Effector memory CD4-positive, alpha-beta T cell (primary cell): Measurements from ENCODE around the gene SETBP1.

ENCODE experiments used
- DNase-seq, 3 donors: peaks; one replicate each; pipeline ENCODE4 v3.0.0-alpha.2; 2020
- H3K27ac ChIP-seq: 2 replicates; pipeline ENCODE4 v1.7.0; 2013; ENCODE audit warnings: mild to moderate bottlenecking, low read length, moderate library complexity; ENCODE audit not compliant: insufficient read depth, poor library complexity, severe bottlenecking
- H3K27me3 ChIP-seq: replicated peaks from 2 replicates; pipeline ENCODE4 v1.7.0; 2013; ENCODE audit warnings: mild to moderate bottlenecking, low read length; ENCODE audit not compliant: insufficient read depth, control insufficient read depth, poor library complexity, severe bottlenecking
- H3K36me3 ChIP-seq: 2 replicates; pipeline ENCODE4 v1.7.0; 2013; ENCODE audit warnings: mild to moderate bottlenecking, low read length, moderate library complexity; ENCODE audit not compliant: control insufficient read depth, insufficient read depth
- H3K4me1 ChIP-seq: 2 replicates; pipeline ENCODE4 v1.7.0; 2013; ENCODE audit warnings: low read length, mild to moderate bottlenecking; ENCODE audit not compliant: control insufficient read depth, insufficient read depth, poor library complexity, severe bottlenecking
- H3K4me3 ChIP-seq: 2 replicates; pipeline ENCODE4 v1.7.0; 2013; ENCODE audit warnings: low read length, low read depth, mild to moderate bottlenecking; ENCODE audit not compliant: insufficient read depth, poor library complexity, severe bottlenecking
- H3K9me3 ChIP-seq: 2 replicates; pipeline ENCODE4 v1.7.0; 2013; ENCODE audit warnings: mild to moderate bottlenecking, low read length, moderate library complexity; ENCODE audit not compliant: control insufficient read depth

Gene SETBP1

DNA sequence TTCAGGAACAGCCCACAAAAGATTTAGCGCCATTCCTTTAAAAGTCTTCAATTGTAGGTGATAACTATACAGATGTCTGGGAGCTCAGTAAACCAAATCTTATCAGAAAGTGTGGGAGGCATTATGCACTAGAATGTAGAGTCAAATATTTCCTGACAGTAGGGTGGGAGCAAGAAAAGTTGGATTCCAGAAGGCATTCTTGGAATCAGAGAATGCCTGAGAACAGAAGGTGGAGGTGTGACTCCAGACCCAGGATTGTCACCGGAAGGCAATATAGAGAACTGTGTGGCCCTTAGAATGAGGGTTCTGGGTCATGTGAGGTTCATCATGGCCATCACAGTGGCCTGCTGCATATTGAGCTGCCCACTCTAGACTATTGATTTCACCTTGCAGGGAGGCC is 90.0 kb downstream of the SETBP1 start:
- no peak overlapping the region for H3K27ac ChIP-seq
- H3K4me3 ChIP-seq = no peak overlapping the region
- no peaks in the 10 kb centered on the region for H3K36me3 ChIP-seq
- no peaks in the 10 kb centered on the region for H3K9me3 ChIP-seq
- H3K4me1 ChIP-seq = no peaks in the 10 kb centered on the region
- H3K27me3 ChIP-seq = no peaks in the 10 kb centered on the region
- no peak for DNase-seq

DNA sequence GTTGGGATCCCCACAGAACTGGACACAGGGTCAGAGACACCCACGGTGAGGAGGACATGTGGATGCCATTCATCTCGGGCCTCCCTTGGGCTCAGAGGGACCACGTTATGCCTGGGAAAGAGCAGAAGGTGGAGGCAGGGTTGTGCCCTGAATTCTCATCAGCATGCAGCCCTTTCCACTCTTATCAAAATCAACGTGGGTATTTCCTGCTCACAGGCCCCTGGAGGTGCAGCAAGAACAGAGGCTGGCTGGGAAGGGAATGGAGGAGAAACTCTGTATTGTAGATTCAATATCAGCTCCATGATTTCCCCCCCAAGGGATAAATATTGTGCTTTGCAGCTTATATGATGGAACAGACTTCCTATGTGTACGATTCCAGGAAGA is 90.9 kb downstream of the SETBP1 start:
- DNase-seq = no peak
- H3K27ac ChIP-seq = no peak overlapping the region
- H3K27me3 ChIP-seq = no peaks in the 10 kb centered on the region
- H3K4me3 ChIP-seq = no peak overlapping the region
- no peaks in the 10 kb centered on the region for H3K4me1 ChIP-seq
- no peaks in the 10 kb centered on the region for H3K36me3 ChIP-seq
- H3K9me3 ChIP-seq = no peaks in the 10 kb centered on the region

DNA sequence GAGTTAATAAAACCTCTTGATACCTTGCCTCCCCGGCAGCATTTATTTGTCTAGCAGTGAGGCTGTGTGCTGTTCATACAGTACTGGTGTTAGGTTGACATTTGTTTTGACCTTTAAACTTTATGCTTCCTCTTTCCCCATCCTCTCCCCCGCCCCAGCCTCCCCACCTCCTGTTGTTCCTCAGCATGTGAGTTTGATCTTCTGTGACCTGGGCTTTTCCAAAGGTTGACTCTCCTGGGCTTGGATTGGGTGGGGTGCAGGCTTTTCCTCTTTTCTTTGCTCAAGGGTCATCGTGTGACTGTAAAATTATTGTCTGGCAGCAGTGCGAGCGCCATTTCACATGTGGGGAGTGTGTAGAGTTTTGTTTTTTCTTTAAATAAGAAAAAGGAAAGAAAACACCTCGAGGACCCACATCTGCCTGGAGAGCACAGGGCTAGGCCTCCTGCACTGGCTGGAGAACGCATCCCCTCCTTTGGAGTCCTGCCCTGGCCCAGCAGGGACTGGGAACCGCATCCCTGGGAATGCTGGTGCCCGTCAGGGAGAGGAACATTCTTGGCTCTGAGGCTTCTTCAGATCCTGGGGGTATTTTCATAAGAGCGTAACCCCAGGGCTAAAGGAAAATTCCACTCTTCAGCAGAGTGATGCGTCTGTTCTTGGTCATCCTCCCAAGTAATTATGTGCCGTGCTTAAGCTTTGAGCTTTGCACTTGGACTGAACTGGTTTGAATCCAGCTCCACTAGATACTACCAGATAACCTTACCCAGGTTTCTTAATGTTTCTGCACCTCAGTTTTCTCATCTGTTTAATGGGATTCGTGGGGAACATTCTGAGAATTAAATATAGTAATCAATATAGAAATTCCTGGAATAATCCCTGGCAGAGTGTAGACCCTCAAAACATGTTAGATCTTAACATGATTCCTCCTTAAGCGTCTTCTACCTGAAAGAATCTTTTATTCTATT is 91.5 kb downstream of the SETBP1 start:
- DNase-seq = no peak
- H3K4me3 ChIP-seq = no peak overlapping the region

DNA sequence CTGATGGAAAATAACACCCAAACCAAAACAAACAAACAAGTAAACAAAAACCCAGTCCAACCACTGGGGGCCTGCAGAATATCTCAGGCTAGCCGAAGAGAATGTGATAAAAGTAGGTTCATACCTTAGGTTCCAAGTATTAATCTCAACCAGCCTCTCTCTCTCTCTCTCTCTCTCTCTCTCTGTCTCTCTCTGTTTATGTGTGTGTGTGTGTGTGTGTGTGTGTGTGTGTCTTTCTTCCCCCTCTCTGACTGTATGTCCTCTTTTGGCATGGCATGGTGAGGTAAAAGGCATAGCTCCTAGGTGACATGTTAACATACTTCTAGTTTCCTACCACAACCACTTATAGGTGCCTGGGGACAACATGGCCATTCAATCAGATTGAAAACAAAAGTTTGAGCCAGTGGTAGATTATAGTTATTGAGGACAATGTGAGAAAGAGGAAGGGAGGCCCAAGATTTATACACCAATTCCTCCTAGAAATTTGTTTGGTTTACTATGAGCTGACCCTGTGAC is 93.0 kb downstream of the SETBP1 start:
- H3K27ac ChIP-seq = no peak overlapping the region
- H3K4me3 ChIP-seq = no peak overlapping the region
- H3K4me1 ChIP-seq = no peaks in the 10 kb centered on the region
- H3K9me3 ChIP-seq = no peaks in the 10 kb centered on the region
- DNase-seq = no peak
- H3K36me3 ChIP-seq = no peaks in the 10 kb centered on the region
- H3K27me3 ChIP-seq = no peaks in the 10 kb centered on the region

More for the DNA sequence above, 91.5 kb downstream of the SETBP1 start:
- H3K9me3 ChIP-seq = no peaks in the 10 kb centered on the region
- H3K4me1 ChIP-seq = no peaks in the 10 kb centered on the region
- no peak overlapping the region for H3K27ac ChIP-seq
- no peaks in the 10 kb centered on the region for H3K36me3 ChIP-seq
- H3K27me3 ChIP-seq = no peaks in the 10 kb centered on the region

DNA sequence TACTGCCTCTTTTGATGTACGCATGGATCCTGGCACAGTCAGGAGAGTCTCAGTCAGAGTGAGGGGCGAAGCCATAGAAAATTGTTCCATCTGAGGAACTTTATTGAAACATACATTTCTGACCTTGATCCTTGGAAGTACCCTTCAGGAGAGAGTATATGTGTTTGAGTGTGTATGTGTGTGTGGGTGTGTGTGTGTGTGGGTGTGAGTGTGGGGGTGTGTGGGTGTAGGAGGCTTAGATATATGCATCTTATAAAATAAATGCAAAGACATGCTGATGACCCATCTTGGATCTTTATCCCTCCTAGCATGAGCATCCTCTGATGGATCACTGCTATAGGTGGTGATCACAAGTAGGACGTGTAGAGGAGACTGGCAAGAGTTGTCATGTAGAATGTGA is 93.5 kb downstream of the SETBP1 start:
- no peak overlapping the region for H3K4me3 ChIP-seq
- no peaks in the 10 kb centered on the region for H3K27me3 ChIP-seq
- H3K27ac ChIP-seq = no peak overlapping the region
- no peaks in the 10 kb centered on the region for H3K9me3 ChIP-seq
- no peak for DNase-seq
- no peaks in the 10 kb centered on the region for H3K4me1 ChIP-seq
- no peaks in the 10 kb centered on the region for H3K36me3 ChIP-seq

DNA sequence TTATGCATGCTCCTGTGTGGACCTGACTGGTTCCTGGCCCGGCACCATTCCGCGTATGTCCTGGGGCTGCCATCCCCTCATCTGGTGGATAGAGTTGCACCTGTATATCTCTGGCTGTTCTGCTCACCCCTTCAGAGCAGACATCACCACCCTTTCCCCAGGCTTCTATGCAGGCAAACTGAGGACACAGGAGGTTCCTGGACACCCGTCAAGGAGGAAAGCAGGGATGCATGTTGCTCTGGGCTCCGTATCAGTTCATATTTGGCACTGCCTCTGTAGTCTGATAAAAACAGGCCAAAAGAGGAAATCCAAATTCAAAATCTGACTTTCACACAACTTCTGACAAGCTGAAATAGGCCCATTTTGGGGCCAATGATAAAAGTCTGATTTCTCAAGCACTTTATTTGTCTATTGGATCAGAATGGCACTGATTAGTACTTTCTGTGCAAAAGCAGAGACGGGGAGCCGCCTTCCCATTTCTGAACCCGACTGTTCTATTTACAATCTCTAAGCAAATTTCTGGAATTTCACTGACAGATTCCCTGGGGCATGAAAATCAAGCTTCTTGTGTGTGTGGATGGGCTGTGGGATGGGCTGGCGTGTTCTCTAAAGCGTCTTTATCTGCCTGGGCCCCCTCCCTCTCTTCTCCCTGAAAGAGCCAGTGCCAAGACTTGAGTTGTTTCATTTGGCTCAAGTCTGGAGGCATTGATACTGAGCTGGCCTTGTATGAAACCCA is 96.9 kb downstream of the SETBP1 start:
- no peaks in the 10 kb centered on the region for H3K27me3 ChIP-seq
- H3K36me3 ChIP-seq = no peaks in the 10 kb centered on the region
- no peaks in the 10 kb centered on the region for H3K9me3 ChIP-seq
- H3K4me3 ChIP-seq = no peak overlapping the region
- DNase-seq = no peak
- no peak overlapping the region for H3K27ac ChIP-seq
- H3K4me1 ChIP-seq = no peaks in the 10 kb centered on the region

DNA sequence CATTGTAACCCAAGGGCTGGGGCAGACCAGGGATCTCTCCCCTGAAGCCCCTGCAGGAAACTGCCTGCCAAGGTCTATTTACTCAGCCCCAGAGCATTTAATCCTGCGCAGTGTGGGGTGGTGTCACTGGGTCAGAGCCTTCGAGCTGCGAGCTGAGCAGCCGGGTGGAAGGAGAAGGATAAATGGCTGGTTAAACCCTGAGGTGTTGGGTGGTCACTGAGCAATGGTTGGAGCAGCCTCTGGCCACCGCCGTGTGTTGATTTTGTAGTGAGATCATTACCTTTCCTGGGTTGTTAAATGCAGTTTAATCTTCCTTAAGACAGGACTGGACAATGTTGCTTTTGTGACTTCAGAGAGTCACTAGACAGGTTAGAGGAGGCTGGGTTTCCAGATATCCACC is 98.1 kb downstream of the SETBP1 start:
- no peaks in the 10 kb centered on the region for H3K4me1 ChIP-seq
- DNase-seq = no peak

DNA sequence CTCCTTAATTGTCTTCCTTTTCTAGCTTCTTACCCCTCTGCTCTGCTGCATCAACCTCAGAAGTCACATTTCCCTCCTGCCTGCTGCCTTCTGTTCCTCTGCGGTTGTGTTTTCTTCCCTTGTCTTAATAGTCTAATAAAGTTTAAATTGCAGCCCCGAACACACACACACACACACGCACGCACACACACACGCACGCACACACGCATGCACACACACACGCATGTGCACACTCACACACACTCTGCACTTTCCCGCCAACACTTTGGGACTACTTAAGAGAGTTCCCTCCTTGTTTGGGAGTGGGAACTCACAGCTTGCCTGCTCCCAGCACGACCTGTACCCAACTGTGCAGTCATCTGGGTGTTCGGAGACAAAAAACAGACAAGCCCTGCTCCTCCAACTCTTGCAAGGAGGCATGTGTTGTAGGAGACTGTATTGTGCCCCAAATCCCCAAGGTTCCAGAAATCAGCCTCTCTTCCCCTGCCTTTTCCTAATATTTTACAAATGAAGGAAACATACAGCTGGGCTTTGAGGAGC is 99.1 kb downstream of the SETBP1 start:
- DNase-seq = no peak
- Histone ChIP-seq H3K27me3 (no peaks in the 10 kb centered on the region), H3K27ac (no peak overlapping the region), H3K9me3 (no peaks in the 10 kb centered on the region), H3K36me3 (no peaks in the 10 kb centered on the region), H3K4me1 (no peaks in the 10 kb centered on the region), H3K4me3 (no peak overlapping the region)

More for the DNA sequence above, 98.1 kb downstream of the SETBP1 start:
- Histone ChIP-seq H3K27me3 (no peaks in the 10 kb centered on the region), H3K36me3 (no peaks in the 10 kb centered on the region), H3K27ac (no peak overlapping the region), H3K9me3 (no peaks in the 10 kb centered on the region), H3K4me3 (no peak overlapping the region)

DNA sequence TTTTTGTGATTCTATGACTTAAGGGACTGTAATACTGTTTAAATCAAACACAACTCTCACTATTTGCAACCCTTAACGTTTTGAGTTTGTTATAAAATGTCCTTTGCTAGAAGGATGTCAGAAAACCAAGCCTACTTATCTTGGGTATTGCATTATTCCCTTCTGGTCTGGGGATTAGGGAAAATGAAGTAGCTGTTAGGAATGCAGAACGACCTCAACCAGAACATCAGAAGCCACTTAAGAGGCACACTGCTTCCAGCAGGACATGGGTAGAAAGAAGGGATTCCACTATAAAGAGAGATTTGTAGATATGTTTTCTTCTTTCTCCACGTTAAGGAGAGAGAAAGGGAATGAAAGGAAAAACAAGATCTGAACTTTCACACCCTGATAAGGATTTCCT is 101.2 kb downstream of the SETBP1 start:
- Histone ChIP-seq H3K4me1 (no peaks in the 10 kb centered on the region), H3K27me3 (no peaks in the 10 kb centered on the region), H3K27ac (no peak overlapping the region), H3K4me3 (no peak overlapping the region), H3K36me3 (no peaks in the 10 kb centered on the region), H3K9me3 (no peaks in the 10 kb centered on the region)
- DNase-seq = no peak

DNA sequence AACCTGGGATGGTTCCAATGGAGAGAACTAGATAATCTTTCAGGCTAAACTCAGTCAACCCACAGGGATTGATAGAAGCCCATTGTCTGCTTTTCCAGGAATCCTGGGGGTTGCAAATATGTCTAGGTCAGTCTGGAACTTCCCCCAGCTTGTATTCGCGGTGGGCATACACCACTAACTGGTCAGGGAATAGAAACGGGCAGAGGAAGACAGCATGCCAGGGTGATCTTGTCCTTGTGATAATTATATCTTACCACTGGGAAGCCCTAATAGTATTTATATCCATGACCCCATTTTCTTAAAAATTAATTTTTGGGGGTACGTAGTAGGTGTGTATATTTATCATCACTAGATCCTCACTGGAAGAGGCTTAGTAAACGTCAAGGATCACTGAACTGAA is 101.9 kb downstream of the SETBP1 start:
- Histone ChIP-seq H3K9me3 (no peaks in the 10 kb centered on the region), H3K36me3 (no peaks in the 10 kb centered on the region), H3K4me3 (no peak overlapping the region), H3K27me3 (no peaks in the 10 kb centered on the region), H3K4me1 (no peaks in the 10 kb centered on the region), H3K27ac (no peak overlapping the region)
- DNase-seq = no peak
